CMK (cell line): ENCODE results near the gene RDH16.
"Not testable (repeated sequence)": the region's sequence is repeated elsewhere in the genome, so short reads cannot be mapped to it uniquely, and the experiment has no call there.

Experiments
- DNase-seq: peaks from one replicate; pipeline ENCODE4 v3.0.0-alpha.2; 2010; ENCODE audit warnings: low read depth

Gene RDH16

DNA sequence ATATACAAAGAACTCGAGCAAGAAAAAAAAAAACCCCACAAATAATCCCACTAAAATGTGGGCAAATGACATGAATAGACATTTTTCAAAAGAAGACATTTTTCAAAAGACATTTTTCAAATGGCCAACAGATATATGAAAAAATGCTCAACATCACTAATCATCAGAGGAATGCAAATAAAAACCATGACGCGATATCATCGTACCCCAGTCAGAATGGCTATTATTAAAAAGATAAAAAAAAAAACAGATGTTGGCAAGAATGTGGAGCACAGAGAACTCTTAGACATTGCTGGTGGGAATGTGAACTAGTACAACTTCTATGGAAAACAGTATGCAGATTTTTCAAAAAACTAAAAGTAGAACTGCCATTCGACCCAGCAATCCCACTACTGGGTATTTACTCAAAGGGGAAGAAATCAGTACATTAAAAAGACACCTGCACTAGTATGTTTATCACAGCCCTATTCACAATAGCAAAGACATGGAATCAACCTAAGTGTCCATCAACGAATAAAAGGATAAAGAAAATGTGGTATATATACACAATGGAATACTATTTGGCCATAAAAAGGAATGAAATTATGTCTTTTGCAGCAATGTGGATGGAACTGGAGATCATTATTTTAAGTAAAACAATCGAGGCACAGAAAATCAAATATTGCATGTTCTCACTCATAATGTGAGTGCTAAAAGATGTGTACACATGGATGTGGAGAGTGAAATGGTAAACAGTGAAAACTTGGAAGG lies 32.6 kb upstream of the RDH16 start:
- DNase-seq = no peak

DNA sequence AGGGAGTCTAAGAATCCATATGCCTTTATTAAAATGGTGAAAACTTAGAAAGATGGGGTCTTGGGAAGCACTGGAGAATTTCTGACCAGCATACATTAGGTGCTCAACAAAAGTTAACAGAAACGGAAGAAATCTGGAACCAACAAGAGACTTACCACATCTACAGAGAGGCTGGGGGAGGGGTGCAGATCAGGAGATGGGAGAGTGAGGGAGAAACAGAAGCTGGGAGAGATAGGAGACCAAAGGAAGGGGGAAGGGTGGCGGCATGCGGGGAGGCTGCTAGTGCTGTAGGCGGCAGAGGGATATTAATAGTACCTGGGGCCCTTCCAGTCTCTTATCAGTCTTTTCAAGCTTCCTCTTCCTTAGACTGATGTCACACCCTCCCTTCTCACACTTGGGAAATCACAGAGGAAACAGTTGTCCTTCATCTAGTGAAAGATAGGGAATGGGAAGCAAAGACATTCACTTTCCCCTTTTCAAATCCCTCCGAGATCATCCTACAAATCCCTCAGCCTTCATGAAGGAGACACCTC lies 30.9 kb upstream of the RDH16 start:
- DNase-seq = peak; percentile 96

DNA sequence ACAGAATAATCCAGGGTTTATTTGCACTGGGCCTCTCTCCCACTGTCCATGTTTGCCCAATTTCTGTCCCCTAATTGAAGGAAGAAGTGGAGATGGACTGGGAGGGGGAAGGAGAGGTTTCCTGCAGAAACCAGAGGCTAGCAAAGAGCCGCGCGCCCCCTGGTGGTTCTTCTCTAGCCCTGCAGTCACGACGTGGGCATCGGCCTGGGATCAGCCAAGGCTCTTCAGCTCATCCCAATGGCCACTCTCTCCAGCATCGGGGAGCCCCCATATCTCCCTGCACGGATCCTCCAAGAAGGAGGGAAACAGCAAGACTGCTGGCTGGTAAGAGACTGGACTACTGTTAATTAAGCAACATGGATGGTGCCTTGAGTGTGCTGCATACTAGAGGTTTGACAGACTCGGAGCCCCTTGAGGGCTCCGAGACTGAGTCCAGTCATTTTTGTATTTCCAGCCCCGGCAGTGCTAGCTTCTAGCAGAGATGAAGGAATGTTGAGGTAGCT lies 30.2 kb upstream of the RDH16 start:
- DNase-seq = no peak

GRCh38 chr12:56987011-56987410 lies 29.6 kb upstream of the RDH16 start:
- DNase-seq = no peak

DNA sequence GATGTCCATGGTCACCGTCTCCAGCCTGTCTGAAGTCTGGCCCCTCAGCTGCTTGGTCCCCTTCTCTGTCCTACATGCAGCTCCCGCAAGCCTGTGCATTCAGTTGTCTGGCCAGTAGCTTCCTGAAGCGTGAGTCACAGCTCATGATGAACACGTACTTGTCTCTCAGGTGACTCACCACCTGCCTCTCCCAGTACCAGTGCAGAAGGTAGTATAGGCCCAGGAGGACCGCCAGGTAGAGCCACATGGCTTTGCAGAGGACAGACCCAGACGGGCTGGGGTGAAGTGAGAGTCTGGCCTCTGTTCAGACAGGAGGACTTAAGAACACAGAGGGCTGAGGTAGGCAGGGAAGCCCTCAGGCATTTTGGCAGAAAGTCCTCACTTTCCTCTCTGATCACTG lies 28.3 kb upstream of the RDH16 start:
- DNase-seq = not testable (repeated sequence)

- DNase-seq = no peak
Measured at GRCh38 chr12:56983386-56983785, 26.0 kb upstream of the RDH16 start.

- DNase-seq = not testable (repeated sequence)
Measured at GRCh38 chr12:56982578-56983236, 25.3 kb upstream of the RDH16 start.

- no peak for DNase-seq
Measured at GRCh38 chr12:56980941-56981530, 23.6 kb upstream of the RDH16 start.

DNA sequence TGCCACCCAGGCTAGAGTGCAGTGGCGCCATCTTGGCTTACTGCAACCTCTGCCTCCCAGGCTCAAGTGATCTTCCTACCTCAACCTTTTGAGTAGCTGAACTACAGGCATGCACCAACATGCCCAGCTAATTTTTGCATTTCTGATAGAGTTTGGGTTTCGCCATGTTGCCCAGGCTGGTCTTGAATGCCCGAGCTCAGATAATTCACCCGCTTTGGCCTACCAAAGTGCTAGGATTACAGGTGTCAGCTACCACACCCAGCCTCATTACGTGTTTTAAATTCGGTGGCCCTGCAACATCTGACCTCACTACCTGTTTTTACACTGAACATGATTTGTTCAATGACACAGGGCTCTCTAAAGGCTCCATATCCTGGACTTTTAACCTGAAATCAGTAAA lies 22.9 kb upstream of the RDH16 start:
- no peak for DNase-seq

GRCh38 chr12:56979628-56980027 lies 22.2 kb upstream of the RDH16 start:
- no peak for DNase-seq

DNA sequence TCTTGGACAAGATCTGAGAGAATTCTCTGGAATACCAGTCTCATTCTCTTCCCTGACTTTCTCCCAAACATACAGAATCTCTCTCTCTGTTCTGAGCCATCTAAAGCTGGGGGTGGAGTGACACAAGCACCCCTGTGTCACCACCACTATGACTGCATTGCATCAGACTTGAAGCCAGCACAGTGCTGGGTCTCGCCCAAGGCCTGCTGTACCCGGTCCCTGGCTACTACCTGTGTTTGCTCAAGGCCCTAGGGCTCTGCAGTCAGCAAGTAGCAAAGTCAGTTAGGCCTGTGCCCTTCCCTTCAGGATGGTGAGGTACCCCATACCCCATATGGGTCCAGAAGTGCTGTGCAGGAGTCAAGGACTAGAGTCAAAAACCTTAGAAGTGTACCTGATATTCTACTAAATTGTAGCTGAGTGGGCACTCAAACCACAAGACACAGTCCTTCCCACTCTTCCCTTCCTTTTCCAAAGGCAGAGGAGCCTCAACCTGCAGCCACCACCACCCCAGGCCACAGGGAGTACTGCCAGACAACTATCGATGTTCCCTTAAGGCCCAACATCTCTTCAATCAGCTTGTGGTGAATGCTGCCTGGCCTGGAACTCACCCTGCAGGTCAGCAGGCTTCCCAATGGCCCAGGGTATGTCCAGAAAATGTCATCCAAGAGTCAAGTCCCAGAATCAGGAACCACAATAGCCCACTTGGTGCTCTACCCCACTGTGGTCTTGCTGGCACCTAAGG lies 21.2 kb upstream of the RDH16 start:
- DNase-seq = no peak

GRCh38 chr12:56977361-56977760 lies 20.0 kb upstream of the RDH16 start:
- DNase-seq = not testable (repeated sequence)

DNA sequence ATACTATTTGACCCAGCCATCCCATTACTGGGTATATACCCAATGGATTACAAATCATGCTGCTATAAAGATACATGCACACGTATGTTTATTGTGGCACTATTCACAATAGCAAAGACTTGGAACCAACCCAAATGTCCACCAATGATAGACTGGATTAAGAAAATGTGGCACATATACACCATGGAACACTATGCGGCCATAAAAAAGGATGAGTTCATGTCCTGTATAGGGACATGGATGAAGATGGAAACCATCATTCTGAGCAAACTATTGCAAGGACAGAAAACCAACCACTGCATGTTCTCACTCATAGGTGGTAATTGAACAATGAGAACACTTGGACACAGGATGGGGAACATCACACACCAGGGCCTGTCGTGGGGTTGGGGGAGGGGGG lies 16.8 kb upstream of the RDH16 start:
- DNase-seq = not testable (repeated sequence)

GRCh38 chr12:56968910-56969309 lies 11.5 kb upstream of the RDH16 start:
- not testable (repeated sequence) for DNase-seq

DNA sequence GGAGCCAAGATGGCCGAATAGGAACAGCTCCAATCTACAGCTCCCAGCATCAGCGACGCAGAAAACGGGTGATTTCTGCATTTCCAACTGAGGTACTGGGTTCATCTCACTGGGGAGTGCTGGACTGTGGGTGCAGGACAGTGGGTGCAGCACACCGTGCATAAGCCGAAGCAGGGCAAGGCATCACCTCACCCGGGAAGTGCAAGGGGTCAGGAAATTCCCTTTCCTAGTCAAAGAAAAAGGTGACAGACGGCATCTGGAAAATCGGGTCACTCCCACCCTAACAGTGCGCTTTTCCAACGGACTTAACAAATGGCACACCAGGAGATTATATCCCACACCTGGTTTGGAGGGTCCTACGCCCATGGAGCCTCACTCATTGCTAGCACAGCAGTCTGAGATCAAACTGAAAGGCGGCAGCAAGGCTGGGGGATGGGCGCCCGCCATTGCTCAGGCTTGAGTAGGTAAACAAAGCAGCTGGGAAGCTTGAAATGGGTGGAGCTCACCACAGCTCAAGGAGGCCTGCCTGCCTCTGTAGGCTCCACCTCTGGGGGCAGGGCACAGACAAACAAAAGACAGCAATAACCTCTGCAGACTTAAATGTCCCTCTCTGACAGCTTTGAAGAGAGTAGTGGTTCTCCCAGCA lies 8.7 kb upstream of the RDH16 start:
- not testable (repeated sequence) for DNase-seq

DNA sequence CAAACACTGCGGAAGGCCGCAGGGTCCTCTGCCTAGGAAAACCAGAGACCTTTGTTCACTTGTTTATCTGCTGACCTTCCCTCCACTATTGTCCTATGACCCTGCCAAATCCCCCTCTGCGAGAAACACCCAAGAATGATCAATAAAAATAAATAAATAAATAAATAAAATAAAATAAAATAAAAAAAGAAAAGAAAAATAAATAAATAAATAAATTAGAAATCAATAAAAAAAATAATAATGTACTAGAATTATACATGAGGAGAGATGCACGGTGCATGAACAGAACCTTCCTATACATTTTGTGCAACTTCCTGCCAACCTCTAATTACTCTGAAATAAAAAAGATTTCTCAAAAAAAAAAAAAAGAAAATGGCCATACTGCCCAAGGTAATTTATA lies 7.7 kb upstream of the RDH16 start:
- not testable (repeated sequence) for DNase-seq

DNA sequence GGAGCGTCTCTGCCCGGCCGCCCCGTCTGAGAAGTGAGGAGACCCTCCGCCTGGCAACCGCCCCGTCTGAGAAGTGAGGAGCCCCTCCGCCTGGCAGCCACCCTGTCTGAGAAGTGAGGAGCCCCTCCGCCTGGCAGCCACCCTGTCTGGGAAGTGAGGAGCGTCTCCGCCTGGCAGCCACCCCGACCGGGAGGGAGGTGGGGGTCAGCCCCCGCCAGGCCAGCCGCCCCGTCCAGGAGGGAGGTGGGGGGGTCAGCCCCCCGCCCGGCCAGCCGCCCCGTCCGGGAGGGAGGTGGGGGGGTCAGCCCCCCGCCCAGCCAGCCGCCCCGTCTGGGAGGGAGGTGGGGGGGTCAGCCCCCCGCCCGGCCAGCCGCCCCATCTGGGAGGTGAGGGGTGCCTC lies 6.1 kb upstream of the RDH16 start:
- not testable (repeated sequence) for DNase-seq

- not testable (repeated sequence) for DNase-seq
Measured at GRCh38 chr12:56962247-56962646, 4.8 kb upstream of the RDH16 start.

DNA sequence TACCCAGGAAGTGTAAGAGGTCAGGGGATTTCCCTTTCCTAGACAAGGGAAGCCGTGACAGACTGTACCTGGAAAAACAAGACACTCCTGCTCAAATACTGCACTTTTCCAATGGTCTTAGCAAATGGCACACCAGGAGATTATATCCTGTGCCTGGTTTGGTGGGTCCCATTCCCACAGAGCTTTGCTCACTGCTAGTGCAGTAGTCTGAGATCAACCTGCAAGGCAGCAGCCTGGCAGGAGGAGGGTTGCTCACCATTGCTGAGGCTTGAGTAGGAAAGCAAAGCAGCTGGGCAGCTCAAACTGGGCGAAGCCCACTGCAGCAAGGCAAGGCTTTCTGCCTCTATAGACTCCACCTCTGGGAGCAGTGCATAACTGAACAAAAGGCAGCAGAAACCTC lies 1.0 kb upstream of the RDH16 start:
- no peak for DNase-seq

DNA sequence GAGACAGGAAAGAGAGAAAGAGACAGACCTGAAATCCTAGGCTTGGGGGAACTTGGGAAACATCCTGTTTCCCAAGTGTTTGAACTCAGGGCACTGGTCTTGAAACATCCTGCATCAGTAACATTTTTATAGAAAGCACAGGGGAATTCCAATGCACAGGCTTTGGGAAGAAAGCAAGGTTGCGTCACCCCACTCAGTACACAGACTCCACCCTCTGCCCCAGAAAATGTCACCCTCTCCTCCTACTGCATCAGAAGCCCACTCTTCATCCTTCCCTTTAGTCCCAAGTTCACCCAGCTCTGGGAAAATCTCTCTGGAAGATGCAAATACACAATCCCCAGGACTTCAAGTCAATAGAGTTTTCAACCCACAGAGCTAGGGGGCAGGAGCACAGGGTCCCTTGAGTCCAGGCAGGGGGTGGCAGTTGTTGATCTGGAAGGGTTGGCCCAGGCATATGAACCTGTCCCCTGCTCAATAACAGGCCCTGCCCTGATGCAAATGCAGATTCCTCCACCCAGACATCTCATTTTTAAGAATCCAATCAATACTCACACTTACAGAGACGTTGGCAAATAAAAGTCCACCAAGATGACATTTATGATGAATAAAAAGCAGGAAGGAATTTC lies 1.7 kb downstream of the RDH16 start:
- DNase-seq = no peak

DNA sequence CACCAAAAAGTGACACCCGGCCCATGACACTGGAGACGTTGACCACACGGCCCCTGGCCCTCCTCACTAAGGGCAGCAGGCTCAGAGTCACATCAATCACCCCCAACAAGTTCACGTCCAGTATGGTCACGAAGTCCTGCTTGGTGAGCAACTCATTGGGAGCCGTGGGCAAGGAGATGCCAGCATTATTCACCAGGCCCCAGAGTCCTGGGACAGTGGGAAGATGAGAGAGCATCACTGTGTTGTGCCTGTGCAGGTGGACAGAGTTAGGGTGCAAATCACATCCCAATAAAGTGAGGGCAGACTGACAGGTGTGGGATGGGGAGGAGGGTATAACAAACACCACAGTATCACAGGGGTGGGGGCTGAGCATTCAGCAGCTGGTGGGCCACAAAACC lies 2.5 kb downstream of the RDH16 start:
- no peak for DNase-seq
